Neural cell (in vitro differentiated cells): Measurements from ENCODE around the gene GET3. TPM values are rescaled to one million over a fixed set of nuclear protein-coding genes. Genes with fewer than 3 reads are reported as not detected.

Experiments
- H2AFZ ChIP-seq: fragments of 200-600, 300-800 bp; sonication (generic), shearing (Covaris generic); 2 replicates; pipeline ENCODE4 v1.6.0; 2014; ENCODE audit warnings: low read depth, mild to moderate bottlenecking, antibody characterized with exemption, low read length, moderate library complexity
- H3F3A ChIP-seq: fragments of 200-600 bp; shearing (Covaris generic); 2 replicates; pipeline ENCODE4 v1.6.1; 2016; ENCODE audit warnings: mild to moderate bottlenecking, moderate library complexity, mixed read lengths, antibody characterized with exemption, low read length; ENCODE audit not compliant: insufficient read depth, poor library complexity, severe bottlenecking
- H3K27ac ChIP-seq: fragments of 200-600, 300-800 bp; sonication (generic), shearing (Covaris generic); 2 replicates; pipeline ENCODE4 v1.5.1; 2014; ENCODE audit warnings: mild to moderate bottlenecking, low read length, moderate library complexity
- H3K27me3 ChIP-seq: fragments of 300-800, 200-600 bp; sonication (generic), shearing (Covaris generic); 2 replicates; pipeline ENCODE4 v1.6.0; 2014; ENCODE audit warnings: mild to moderate bottlenecking, low read depth, low read length, moderate library complexity; ENCODE audit not compliant: insufficient read depth
- H3K36me3 ChIP-seq: fragments of 300-800, 200-600 bp; sonication (generic), shearing (Covaris generic); 2 replicates; pipeline ENCODE4 v1.5.1; 2014; ENCODE audit warnings: mild to moderate bottlenecking, antibody characterized with exemption, low read length, moderate library complexity; ENCODE audit not compliant: insufficient read depth
- H3K4me2 ChIP-seq: fragments of 300-800, 200-600 bp; sonication (generic), shearing (Covaris generic); 2 replicates; pipeline ENCODE4 v1.6.0; 2014; ENCODE audit warnings: mild to moderate bottlenecking, low read length
- H3K4me3 ChIP-seq: fragments of 300-800, 200-600 bp; sonication (generic), shearing (Covaris generic); 2 replicates; pipeline ENCODE4 v1.5.1; 2014; ENCODE audit warnings: mild to moderate bottlenecking, low read length, moderate library complexity
- H3K79me2 ChIP-seq: fragments of 200-600 bp; shearing (Covaris generic); replicated peaks from 2 replicates; pipeline ENCODE4 v1.6.0; 2014; ENCODE audit warnings: mild to moderate bottlenecking, low read length, moderate library complexity; ENCODE audit not compliant: insufficient read depth
- H3K9ac ChIP-seq: fragments of 300-800, 200-600 bp; sonication (generic), shearing (Covaris generic); 2 replicates; pipeline ENCODE4 v1.6.1; 2016; ENCODE audit warnings: mild to moderate bottlenecking, low read length, mixed read lengths
- H3K9me2 ChIP-seq: fragments of 200-600 bp; shearing (Covaris generic); 2 replicates; pipeline ENCODE4 v1.6.1; 2016; ENCODE audit warnings: mild to moderate bottlenecking, low read length, mixed read lengths; ENCODE audit not compliant: insufficient read depth
- H3K9me3 ChIP-seq: fragments of 200-600, 300-800 bp; sonication (generic), shearing (Covaris generic); 2 replicates; pipeline ENCODE4 v1.6.1; 2016; ENCODE audit warnings: mild to moderate bottlenecking, mixed run types, low read length, moderate library complexity, mixed read lengths
- H4K20me1 ChIP-seq: fragments of 200-600 bp; shearing (Covaris generic); 2 replicates; pipeline ENCODE4 v1.6.1; 2016; ENCODE audit warnings: mild to moderate bottlenecking, mixed run types; ENCODE audit not compliant: insufficient read depth
- EP300 ChIP-seq: fragments of 450-650 bp; conservative IDR thresholded peaks from 2 replicates; pipeline ENCODE4 v1.6.1; 2014; ENCODE audit warnings: antibody characterized with exemption, mild to moderate bottlenecking, moderate library complexity; ENCODE audit not compliant: poor library complexity, severe bottlenecking
- EZH2 ChIP-seq: fragments of 200-600, 300-800 bp; shearing (Covaris generic), sonication (generic); IDR thresholded peaks from 2 replicates; pipeline ENCODE4 v1.6.1; 2014; ENCODE audit warnings: antibody characterized with exemption, low read length, borderline replicate concordance, mild to moderate bottlenecking; ENCODE audit not compliant: insufficient read depth, poor library complexity, severe bottlenecking
- MXI1 ChIP-seq: fragments of 450-650 bp; conservative IDR thresholded peaks from 2 replicates; pipeline ENCODE4 v1.6.1; 2014; ENCODE audit warnings: antibody characterized with exemption, mild to moderate bottlenecking; ENCODE audit not compliant: poor library complexity, severe bottlenecking
- POLR2AphosphoS5 ChIP-seq: IDR thresholded peaks from 2 replicates; pipeline ENCODE4 v1.6.1; 2012
- RAD21 ChIP-seq: fragments of 450-650 bp; conservative IDR thresholded peaks from 2 replicates; pipeline ENCODE4 v1.6.1; 2014; ENCODE audit warnings: antibody characterized with exemption, mild to moderate bottlenecking, moderate library complexity
- SMC3 ChIP-seq: fragments of 450-650 bp; conservative IDR thresholded peaks from 2 replicates; pipeline ENCODE4 v1.6.1; 2014; ENCODE audit warnings: antibody characterized with exemption, mild to moderate bottlenecking, moderate library complexity; ENCODE audit not compliant: poor library complexity
- TAF1 ChIP-seq: IDR thresholded peaks from 2 replicates; pipeline ENCODE4 v1.6.1; 2012; ENCODE audit warnings: low read depth
- polyA plus RNA-seq: library from polyadenylated mRNA; depleted of rRNA; stranded (reverse); fragments of >200 nt; gene quantifications from 2 replicates; pipeline ENCODE4 v1.2.3, GENCODE V29; 2014
- TF ChIP-seq, protein P1 (sequence below): IDR thresholded peaks from 2 replicates; pipeline ENCODE4 v1.6.1; 2012; ENCODE audit warnings: borderline replicate concordance
- TF ChIP-seq, protein P2 (sequence below): fragments of 450-650 bp; IDR thresholded peaks from 2 replicates; pipeline ENCODE4 v1.5.1; 2014; ENCODE audit warnings: antibody characterized with exemption, mild to moderate bottlenecking, moderate library complexity; ENCODE audit not compliant: poor library complexity, severe bottlenecking

GET3 gene
- polyA plus RNA-seq, 1 donor from 2014 or later: 89.6 TPM

DNA sequence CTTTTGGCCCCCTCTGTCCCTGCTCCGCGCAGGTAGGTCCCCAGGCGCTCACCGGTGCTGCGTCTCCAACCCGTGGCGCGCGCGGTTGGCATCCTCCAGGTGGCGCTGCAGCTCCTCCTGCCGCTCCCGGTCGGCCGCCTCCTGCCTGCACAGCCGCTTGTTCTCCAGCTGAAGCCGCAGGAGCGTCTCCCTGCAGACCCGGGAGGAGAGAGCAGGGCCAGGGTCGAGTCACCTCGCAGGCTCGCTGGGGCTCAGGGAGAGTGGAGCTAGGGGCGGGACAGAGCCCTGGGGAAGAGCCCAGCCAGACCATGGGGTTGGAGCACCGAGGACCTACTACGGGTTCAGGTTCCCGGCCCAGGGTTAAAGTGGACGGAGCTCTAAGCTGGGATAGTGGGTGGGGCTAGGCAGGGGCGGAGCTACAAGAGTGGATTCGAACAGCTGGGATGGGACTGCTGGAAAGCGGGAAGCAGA is 28.8 kb downstream of the GET3 start:
- H3K36me3 ChIP-seq: no peaks in the 10 kb centered on the region
- TF ChIP-seq TAF1 (no peak), EZH2 (no peak), EP300 (no peak), SMC3 (no peak), POLR2AphosphoS5 (no peak), RAD21 (no peak), MXI1 (no peak)
- TF ChIP-seq, protein P1, sequence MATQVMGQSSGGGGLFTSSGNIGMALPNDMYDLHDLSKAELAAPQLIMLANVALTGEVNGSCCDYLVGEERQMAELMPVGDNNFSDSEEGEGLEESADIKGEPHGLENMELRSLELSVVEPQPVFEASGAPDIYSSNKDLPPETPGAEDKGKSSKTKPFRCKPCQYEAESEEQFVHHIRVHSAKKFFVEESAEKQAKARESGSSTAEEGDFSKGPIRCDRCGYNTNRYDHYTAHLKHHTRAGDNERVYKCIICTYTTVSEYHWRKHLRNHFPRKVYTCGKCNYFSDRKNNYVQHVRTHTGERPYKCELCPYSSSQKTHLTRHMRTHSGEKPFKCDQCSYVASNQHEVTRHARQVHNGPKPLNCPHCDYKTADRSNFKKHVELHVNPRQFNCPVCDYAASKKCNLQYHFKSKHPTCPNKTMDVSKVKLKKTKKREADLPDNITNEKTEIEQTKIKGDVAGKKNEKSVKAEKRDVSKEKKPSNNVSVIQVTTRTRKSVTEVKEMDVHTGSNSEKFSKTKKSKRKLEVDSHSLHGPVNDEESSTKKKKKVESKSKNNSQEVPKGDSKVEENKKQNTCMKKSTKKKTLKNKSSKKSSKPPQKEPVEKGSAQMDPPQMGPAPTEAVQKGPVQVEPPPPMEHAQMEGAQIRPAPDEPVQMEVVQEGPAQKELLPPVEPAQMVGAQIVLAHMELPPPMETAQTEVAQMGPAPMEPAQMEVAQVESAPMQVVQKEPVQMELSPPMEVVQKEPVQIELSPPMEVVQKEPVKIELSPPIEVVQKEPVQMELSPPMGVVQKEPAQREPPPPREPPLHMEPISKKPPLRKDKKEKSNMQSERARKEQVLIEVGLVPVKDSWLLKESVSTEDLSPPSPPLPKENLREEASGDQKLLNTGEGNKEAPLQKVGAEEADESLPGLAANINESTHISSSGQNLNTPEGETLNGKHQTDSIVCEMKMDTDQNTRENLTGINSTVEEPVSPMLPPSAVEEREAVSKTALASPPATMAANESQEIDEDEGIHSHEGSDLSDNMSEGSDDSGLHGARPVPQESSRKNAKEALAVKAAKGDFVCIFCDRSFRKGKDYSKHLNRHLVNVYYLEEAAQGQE: no peak
- TF ChIP-seq, protein P2, sequence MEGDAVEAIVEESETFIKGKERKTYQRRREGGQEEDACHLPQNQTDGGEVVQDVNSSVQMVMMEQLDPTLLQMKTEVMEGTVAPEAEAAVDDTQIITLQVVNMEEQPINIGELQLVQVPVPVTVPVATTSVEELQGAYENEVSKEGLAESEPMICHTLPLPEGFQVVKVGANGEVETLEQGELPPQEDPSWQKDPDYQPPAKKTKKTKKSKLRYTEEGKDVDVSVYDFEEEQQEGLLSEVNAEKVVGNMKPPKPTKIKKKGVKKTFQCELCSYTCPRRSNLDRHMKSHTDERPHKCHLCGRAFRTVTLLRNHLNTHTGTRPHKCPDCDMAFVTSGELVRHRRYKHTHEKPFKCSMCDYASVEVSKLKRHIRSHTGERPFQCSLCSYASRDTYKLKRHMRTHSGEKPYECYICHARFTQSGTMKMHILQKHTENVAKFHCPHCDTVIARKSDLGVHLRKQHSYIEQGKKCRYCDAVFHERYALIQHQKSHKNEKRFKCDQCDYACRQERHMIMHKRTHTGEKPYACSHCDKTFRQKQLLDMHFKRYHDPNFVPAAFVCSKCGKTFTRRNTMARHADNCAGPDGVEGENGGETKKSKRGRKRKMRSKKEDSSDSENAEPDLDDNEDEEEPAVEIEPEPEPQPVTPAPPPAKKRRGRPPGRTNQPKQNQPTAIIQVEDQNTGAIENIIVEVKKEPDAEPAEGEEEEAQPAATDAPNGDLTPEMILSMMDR: no peak
- H3K27ac ChIP-seq: no peak overlapping the region

DNA sequence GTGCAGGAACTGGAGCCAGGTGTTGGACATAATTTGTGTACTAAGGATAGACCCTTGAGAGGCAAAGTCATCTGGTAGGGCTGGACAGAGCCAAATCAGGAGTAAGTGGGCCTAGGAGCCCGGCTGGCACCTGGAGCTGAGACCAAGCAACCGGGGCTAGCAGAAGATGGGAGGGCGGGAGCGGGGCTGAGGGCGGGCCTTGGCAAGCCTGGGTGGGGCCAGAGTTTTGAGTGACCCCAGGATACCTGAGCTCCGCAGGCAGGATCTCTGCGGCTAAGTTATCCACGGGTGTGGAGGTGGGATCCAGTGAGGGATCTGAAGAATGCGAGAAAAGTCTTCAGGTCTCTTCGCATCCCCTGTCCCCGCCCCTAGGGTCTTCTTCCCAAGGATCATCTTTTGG is 29.9 kb downstream of the GET3 start:
- Histone ChIP-seq H3K4me2 (no peak overlapping the region), H3K27me3 (no peaks in the 10 kb centered on the region), H3F3A (no peaks in the 10 kb centered on the region), H3K4me3 (no peak overlapping the region), H2AFZ (no peak overlapping the region), H3K36me3 (no peaks in the 10 kb centered on the region), H3K9ac (no peak overlapping the region), H3K9me3 (no peaks in the 10 kb centered on the region), H3K9me2 (no peaks in the 10 kb centered on the region), H3K27ac (no peak overlapping the region), H3K79me2 (no peaks in the 10 kb centered on the region), H4K20me1 (no peaks in the 10 kb centered on the region)
- TF ChIP-seq RAD21 (no peak), SMC3 (no peak), EP300 (no peak), POLR2AphosphoS5 (no peak)
- TF ChIP-seq, protein P2: no peak

More for the DNA sequence above, 28.8 kb downstream of the GET3 start:
- H3F3A ChIP-seq: no peaks in the 10 kb centered on the region
- no peak overlapping the region for H3K4me3 ChIP-seq
- H2AFZ ChIP-seq: no peak overlapping the region
- no peaks in the 10 kb centered on the region for H3K79me2 ChIP-seq
- H3K4me2 ChIP-seq: no peak overlapping the region
- no peaks in the 10 kb centered on the region for H3K9me3 ChIP-seq
- no peaks in the 10 kb centered on the region for H3K9me2 ChIP-seq
- no peak overlapping the region for H3K9ac ChIP-seq
- no peaks in the 10 kb centered on the region for H3K27me3 ChIP-seq
- H4K20me1 ChIP-seq: no peaks in the 10 kb centered on the region
